ENCODE results near the gene LRRC51. TPM values are rescaled to one million over a fixed set of nuclear protein-coding genes. Genes with fewer than 3 reads are reported as not detected.

Gene LRRC51
- polyA plus RNA-seq, 3 donors: 1.3 to 1.9 (median 1.6) TPM

- H3K27me3 ChIP-seq (ENCODE audit: control insufficient read depth in 2 of 2, insufficient read depth in 2 of 2, low read length in 2 of 2): no peaks in the 10 kb centered on the region
- peaks cover 68% of the 10 kb centered on the region for H3K79me2 ChIP-seq (ENCODE audit: insufficient read depth, low read length)
- H4K20me1 ChIP-seq (ENCODE audit: insufficient read depth, low read length): no peaks in the 10 kb centered on the region
- Mint-ChIP-seq H3K4me1 (peaks cover 53% of the 10 kb centered on the region), H3K4me3 (no peak overlapping the region), H3K36me3 (peaks cover 0 to 4% of the 10 kb centered on the region in 2 donors), H3K27ac (peak overlapping the region in 3 of 7 donors; percentile 55 to 99 (median 72)), H3K27me3 (ENCODE audit: low read depth in 3 of 3) (no peaks in the 10 kb centered on the region), H3K9me3 (no peaks in the 10 kb centered on the region)
- H3K4me3 ChIP-seq (replicated peaks in 1 of 3; ENCODE audit: low read depth in 2 of 3, low read length in 3 of 3): no peak overlapping the region
- DNase-seq: no peak
- no peak overlapping the region for H3K4me2 ChIP-seq (replicated peaks; ENCODE audit: extremely low read depth, low read length, poor library complexity, severe bottlenecking)
- no peak overlapping the region for H3K9ac ChIP-seq (ENCODE audit: insufficient read depth, low read length, poor library complexity, severe bottlenecking)
- H3K4me1 ChIP-seq (ENCODE audit: control insufficient read depth in 1 of 2, insufficient read depth in 2 of 2, low read length in 2 of 2): peaks cover 41 to 72% of the 10 kb centered on the region in 2 donors
- TF ChIP-seq, protein P1, sequence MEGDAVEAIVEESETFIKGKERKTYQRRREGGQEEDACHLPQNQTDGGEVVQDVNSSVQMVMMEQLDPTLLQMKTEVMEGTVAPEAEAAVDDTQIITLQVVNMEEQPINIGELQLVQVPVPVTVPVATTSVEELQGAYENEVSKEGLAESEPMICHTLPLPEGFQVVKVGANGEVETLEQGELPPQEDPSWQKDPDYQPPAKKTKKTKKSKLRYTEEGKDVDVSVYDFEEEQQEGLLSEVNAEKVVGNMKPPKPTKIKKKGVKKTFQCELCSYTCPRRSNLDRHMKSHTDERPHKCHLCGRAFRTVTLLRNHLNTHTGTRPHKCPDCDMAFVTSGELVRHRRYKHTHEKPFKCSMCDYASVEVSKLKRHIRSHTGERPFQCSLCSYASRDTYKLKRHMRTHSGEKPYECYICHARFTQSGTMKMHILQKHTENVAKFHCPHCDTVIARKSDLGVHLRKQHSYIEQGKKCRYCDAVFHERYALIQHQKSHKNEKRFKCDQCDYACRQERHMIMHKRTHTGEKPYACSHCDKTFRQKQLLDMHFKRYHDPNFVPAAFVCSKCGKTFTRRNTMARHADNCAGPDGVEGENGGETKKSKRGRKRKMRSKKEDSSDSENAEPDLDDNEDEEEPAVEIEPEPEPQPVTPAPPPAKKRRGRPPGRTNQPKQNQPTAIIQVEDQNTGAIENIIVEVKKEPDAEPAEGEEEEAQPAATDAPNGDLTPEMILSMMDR (IDR thresholded peaks at IDR 0.05): no peak
- H3K9me3 ChIP-seq (replicated peaks in 1 of 2; ENCODE audit: control insufficient read depth in 1 of 2, insufficient read depth in 1 of 2, low read length in 2 of 2): no peaks in the 10 kb centered on the region
- no peak overlapping the region for H3K27ac ChIP-seq (ENCODE audit: low read depth in 1 of 2, low read length in 2 of 2)
- WGBS (ENCODE audit: insufficient coverage): 87% methylated on average over 3 of the region's 6 CpGs
- intact Hi-C loops (cut with micrococcal nuclease): loop anchor here in 1 of 2 donors (5.0 kb wide), 1 partner anchor 36 kb away; no protein-coding TSS in a partner anchor
- H2AFZ ChIP-seq (ENCODE audit: insufficient read depth, low read depth, low read length, poor library complexity, severe bottlenecking): no peak overlapping the region
- no peaks in the 10 kb centered on the region for H3K36me3 ChIP-seq (replicated peaks in 1 of 2; ENCODE audit: control insufficient read depth in 1 of 2, insufficient read depth in 2 of 2, low read length in 2 of 2)
These were observed 2.2 kb upstream of the LRRC51 start for GRCh38 chr11:72078477-72078876.

GRCh38 chr11:72079819-72080325, 778 bp upstream of the LRRC51 start:
- H3K27me3 Mint-ChIP-seq (ENCODE audit: low read depth in 3 of 3): no peaks in the 10 kb centered on the region

More at GRCh38 chr11:72079819-72080325, 778 bp upstream of the LRRC51 start:
- Histone ChIP-seq H3K4me2 (replicated peaks; ENCODE audit: extremely low read depth, low read length, poor library complexity, severe bottlenecking) (peak overlapping the region; percentile 93), H3K9me3 (replicated peaks in 1 of 2; ENCODE audit: control insufficient read depth in 1 of 2, insufficient read depth in 1 of 2, low read length in 2 of 2) (no peaks in the 10 kb centered on the region), H3K4me1 (ENCODE audit: control insufficient read depth in 1 of 2, insufficient read depth in 2 of 2, low read length in 2 of 2) (peaks cover 41 to 72% of the 10 kb centered on the region in 2 donors), H3K27me3 (ENCODE audit: control insufficient read depth in 2 of 2, insufficient read depth in 2 of 2, low read length in 2 of 2) (no peaks in the 10 kb centered on the region), H3K9ac (ENCODE audit: insufficient read depth, low read length, poor library complexity, severe bottlenecking) (peak overlapping the region; percentile 65), H3K79me2 (ENCODE audit: insufficient read depth, low read length) (peaks cover 56% of the 10 kb centered on the region), H2AFZ (ENCODE audit: insufficient read depth, low read depth, low read length, poor library complexity, severe bottlenecking) (peak overlapping the region; percentile 89), H3K27ac (ENCODE audit: low read depth in 1 of 2, low read length in 2 of 2) (peak overlapping the region; percentile 53 to 82), H3K4me3 (replicated peaks in 1 of 3; ENCODE audit: low read depth in 2 of 3, low read length in 3 of 3) (peak overlapping the region; percentile 69 to 98 (median 72)), H4K20me1 (ENCODE audit: insufficient read depth, low read length) (no peaks in the 10 kb centered on the region), H3K36me3 (replicated peaks in 1 of 2; ENCODE audit: control insufficient read depth in 1 of 2, insufficient read depth in 2 of 2, low read length in 2 of 2) (peaks cover 0 to under 1% of the 10 kb centered on the region in 2 donors)
- intact Hi-C loops (cut with micrococcal nuclease): loop anchor here in 1 of 2 donors (2.0 to 5.0 kb wide), 2 partner anchors 23 to 38 kb away; partner anchors contain the start of gene LAMTOR1
- H3K4me1 Mint-ChIP-seq: peaks cover 53% of the 10 kb centered on the region
- 0% methylated on average over 6 of the region's 16 CpGs for WGBS (ENCODE audit: insufficient coverage)
- peaks cover 1 to 4% of the 10 kb centered on the region in 2 donors for H3K36me3 Mint-ChIP-seq
- H3K9me3 Mint-ChIP-seq: no peaks in the 10 kb centered on the region
- H3K27ac Mint-ChIP-seq: peak overlapping the region; percentile 96 to 100 (median 98)
- DNase-seq: no peak
- TF ChIP-seq, protein P1 (IDR thresholded peaks at IDR 0.05): no peak
- H3K4me3 Mint-ChIP-seq: peak overlapping the region; percentile 84 to 88

Measured in CD14-positive monocyte (primary cell).